ENCODE measurements around the gene PRKN. TPM values are rescaled to one million over a fixed set of nuclear protein-coding genes. Genes with fewer than 3 reads are reported as not detected.

PRKN gene
- total and polyA plus RNA-seq, 2 experiments from 2014 or later, result 2.3 to 3.9 TPM

DNA sequence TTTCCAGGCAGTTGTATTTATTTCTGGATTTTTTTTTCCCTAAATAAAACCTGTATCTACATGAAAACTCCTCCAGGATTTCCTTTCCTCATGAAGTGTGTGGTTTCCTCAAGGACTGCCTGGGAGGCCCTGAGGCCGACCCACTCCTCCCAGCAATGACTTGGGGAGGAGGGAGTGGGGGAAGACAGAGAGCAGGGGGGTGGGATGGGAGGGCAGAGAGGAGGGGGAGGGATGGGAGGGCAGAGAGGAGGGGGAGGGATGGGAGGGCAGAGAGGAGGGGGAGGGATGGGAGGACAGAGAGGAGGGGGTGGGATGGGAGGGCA lies 1291.9 kb downstream of the PRKN start:
- Histone ChIP-seq H3K4me1 (ENCODE audit: insufficient read depth) (peaks cover 8% of the 10 kb centered on the region), H3K27ac (no peak overlapping the region), H3K27me3 (no peaks in the 10 kb centered on the region), H3K9me2 (replicated peaks; ENCODE audit: insufficient read depth) (no peaks in the 10 kb centered on the region), H3K9me3 (ENCODE audit: low read depth) (no peaks in the 10 kb centered on the region), H2AFZ (no peak overlapping the region), H3K4me2 (no peak overlapping the region), H3K36me3 (replicated peaks; ENCODE audit: insufficient read depth, low read depth) (no peaks in the 10 kb centered on the region), H4K20me1 (ENCODE audit: insufficient read depth, poor library complexity, severe bottlenecking) (no peaks in the 10 kb centered on the region), H3K79me2 (no peaks in the 10 kb centered on the region), H3K4me3 (no peak overlapping the region)
- TF ChIP-seq EZH2phosphoT487 (IDR thresholded peaks at IDR 0.05; ENCODE audit: low read depth, severe bottlenecking, unreplicated experiment) (no peak), EZH2 (IDR thresholded peaks at IDR 0.05; ENCODE audit: borderline replicate concordance) (no peak)
- TF ChIP-seq, protein P1, sequence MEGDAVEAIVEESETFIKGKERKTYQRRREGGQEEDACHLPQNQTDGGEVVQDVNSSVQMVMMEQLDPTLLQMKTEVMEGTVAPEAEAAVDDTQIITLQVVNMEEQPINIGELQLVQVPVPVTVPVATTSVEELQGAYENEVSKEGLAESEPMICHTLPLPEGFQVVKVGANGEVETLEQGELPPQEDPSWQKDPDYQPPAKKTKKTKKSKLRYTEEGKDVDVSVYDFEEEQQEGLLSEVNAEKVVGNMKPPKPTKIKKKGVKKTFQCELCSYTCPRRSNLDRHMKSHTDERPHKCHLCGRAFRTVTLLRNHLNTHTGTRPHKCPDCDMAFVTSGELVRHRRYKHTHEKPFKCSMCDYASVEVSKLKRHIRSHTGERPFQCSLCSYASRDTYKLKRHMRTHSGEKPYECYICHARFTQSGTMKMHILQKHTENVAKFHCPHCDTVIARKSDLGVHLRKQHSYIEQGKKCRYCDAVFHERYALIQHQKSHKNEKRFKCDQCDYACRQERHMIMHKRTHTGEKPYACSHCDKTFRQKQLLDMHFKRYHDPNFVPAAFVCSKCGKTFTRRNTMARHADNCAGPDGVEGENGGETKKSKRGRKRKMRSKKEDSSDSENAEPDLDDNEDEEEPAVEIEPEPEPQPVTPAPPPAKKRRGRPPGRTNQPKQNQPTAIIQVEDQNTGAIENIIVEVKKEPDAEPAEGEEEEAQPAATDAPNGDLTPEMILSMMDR (IDR thresholded peaks at IDR 0.05; ENCODE audit: poor library complexity), result no peak
- DNase-seq (ENCODE audit: low spot score), result no peak
- 71% methylated on average over 1 of the region's 1 CpG for WGBS (ENCODE audit: low lambda C conversion rate, missing lambda C conversion rate)

DNA sequence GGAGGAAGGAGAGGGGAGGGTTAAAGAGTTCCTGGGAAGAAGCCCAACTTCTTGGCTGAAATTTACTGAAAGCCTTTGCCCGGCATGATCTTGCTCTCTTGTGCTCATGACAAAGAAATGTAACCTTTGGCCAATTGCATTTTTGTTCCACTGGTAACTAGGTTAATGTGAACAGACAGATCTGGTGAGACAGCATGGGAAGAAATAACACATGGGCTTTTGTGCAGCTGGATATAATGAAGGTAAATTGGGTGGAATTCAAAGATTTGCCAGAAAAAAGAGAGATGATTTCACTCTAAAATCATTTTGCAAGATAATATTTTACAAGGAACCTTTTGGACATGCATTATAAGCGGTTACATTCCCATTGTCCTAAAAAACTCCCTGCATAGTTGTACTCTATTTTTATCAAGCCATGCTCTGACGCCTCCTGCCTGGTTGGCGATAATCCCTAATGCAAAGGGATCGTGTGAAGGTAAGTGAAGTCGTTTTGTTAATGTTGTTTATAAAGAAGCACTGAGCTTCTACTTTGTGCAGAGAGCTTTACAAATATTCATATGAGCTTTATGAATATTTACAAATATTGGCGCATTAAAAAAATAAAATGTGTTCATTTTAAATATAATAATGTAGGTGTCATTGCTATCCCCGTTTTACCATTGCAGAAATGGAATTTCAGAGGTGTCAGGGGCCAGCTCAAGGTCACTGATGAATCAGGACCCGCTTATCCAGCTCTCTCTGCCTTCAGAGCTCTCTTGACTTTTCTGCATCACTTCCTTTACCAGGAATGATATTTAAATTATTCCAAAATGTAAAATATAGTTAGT lies 1292.4 kb downstream of the PRKN start:
- Histone ChIP-seq H3K4me2 (peak overlapping the region; percentile 15), H3K27me3 (no peaks in the 10 kb centered on the region), H3K27ac (peak overlapping the region; percentile 23), H3K79me2 (no peaks in the 10 kb centered on the region), H3K36me3 (replicated peaks; ENCODE audit: insufficient read depth, low read depth) (no peaks in the 10 kb centered on the region), H3K4me3 (no peak overlapping the region), H3K9me2 (replicated peaks; ENCODE audit: insufficient read depth) (no peaks in the 10 kb centered on the region), H4K20me1 (ENCODE audit: insufficient read depth, poor library complexity, severe bottlenecking) (no peaks in the 10 kb centered on the region), H3K4me1 (ENCODE audit: insufficient read depth) (peaks cover 8% of the 10 kb centered on the region), H3K9me3 (ENCODE audit: low read depth) (no peaks in the 10 kb centered on the region), H2AFZ (no peak overlapping the region)
- WGBS (ENCODE audit: low lambda C conversion rate, missing lambda C conversion rate), result 54% methylated on average over 9 of the region's 9 CpGs
- DNase-seq (ENCODE audit: low spot score), result peak; percentile 48
- TF ChIP-seq, protein P1 (IDR thresholded peaks at IDR 0.05; ENCODE audit: poor library complexity), result no peak
- TF ChIP-seq EZH2 (IDR thresholded peaks at IDR 0.05; ENCODE audit: borderline replicate concordance) (no peak), EZH2phosphoT487 (IDR thresholded peaks at IDR 0.05; ENCODE audit: low read depth, severe bottlenecking, unreplicated experiment) (no peak)

DNA sequence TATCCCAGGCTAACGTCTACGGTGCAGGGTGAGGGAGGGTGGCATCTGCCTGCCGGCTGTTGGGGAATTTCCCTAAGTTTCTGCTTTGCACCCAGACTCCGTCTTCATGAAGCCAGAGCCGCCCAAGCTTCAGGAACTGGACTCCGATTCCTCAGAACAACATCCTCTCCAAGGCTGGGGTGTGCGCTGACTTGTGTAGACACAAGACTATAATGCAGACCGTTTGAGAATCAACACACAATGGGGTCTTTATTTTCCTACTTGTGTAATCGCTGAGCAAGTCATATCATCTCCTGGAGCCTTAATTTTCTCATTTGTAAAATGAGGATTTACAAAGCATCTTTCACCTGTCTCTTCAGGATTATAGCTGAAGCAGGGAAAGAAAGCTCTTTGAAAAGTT lies 1293.2 kb downstream of the PRKN start:
- peak overlapping the region; percentile 23 for H3K27ac ChIP-seq
- no peaks in the 10 kb centered on the region for H3K9me2 ChIP-seq (replicated peaks; ENCODE audit: insufficient read depth)
- DNase-seq (ENCODE audit: low spot score), result no peak
- no peak overlapping the region for H3K4me3 ChIP-seq
- TF ChIP-seq, protein P1 (IDR thresholded peaks at IDR 0.05; ENCODE audit: poor library complexity), result no peak
- TF ChIP-seq EZH2 (IDR thresholded peaks at IDR 0.05; ENCODE audit: borderline replicate concordance), result no peak
- no peak for TF ChIP-seq EZH2phosphoT487 (IDR thresholded peaks at IDR 0.05; ENCODE audit: low read depth, severe bottlenecking, unreplicated experiment)
- H3K4me1 ChIP-seq (ENCODE audit: insufficient read depth), result peaks cover 8% of the 10 kb centered on the region
- WGBS (ENCODE audit: low lambda C conversion rate, missing lambda C conversion rate), result 87% methylated on average over 9 of the region's 9 CpGs
- H3K79me2 ChIP-seq, result no peaks in the 10 kb centered on the region
- peak overlapping the region; percentile 15 for H3K4me2 ChIP-seq
- no peak overlapping the region for H2AFZ ChIP-seq
- no peaks in the 10 kb centered on the region for H3K9me3 ChIP-seq (ENCODE audit: low read depth)
- H3K36me3 ChIP-seq (replicated peaks; ENCODE audit: insufficient read depth, low read depth), result no peaks in the 10 kb centered on the region
- H3K27me3 ChIP-seq, result no peaks in the 10 kb centered on the region
- no peaks in the 10 kb centered on the region for H4K20me1 ChIP-seq (ENCODE audit: insufficient read depth, poor library complexity, severe bottlenecking)
